Measurements from ENCODE around the gene OIP5. TPM values are rescaled to one million over a fixed set of nuclear protein-coding genes. Genes with fewer than 3 reads are reported as not detected.

OIP5 gene
- total RNA-seq, 4 donors from 2014 or later, result 2.7 to 16.3 (median 7.3) TPM

GRCh38 chr15:41347236-41347635 is 14.8 kb upstream of the OIP5 start:
- 78 to 89% methylated on average over 5 of the region's 5 CpGs for WGBS, 2 donors
- TF ChIP-seq POLR2A (IDR thresholded peaks at IDR 0.05), result no peak
- TF ChIP-seq, protein P1, sequence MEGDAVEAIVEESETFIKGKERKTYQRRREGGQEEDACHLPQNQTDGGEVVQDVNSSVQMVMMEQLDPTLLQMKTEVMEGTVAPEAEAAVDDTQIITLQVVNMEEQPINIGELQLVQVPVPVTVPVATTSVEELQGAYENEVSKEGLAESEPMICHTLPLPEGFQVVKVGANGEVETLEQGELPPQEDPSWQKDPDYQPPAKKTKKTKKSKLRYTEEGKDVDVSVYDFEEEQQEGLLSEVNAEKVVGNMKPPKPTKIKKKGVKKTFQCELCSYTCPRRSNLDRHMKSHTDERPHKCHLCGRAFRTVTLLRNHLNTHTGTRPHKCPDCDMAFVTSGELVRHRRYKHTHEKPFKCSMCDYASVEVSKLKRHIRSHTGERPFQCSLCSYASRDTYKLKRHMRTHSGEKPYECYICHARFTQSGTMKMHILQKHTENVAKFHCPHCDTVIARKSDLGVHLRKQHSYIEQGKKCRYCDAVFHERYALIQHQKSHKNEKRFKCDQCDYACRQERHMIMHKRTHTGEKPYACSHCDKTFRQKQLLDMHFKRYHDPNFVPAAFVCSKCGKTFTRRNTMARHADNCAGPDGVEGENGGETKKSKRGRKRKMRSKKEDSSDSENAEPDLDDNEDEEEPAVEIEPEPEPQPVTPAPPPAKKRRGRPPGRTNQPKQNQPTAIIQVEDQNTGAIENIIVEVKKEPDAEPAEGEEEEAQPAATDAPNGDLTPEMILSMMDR (IDR thresholded peaks at IDR 0.05), result no peak
- Histone ChIP-seq H3K9me3 (no peaks in the 10 kb centered on the region), H3K36me3 (peaks cover 0 to 10% (median 0%) of the 10 kb centered on the region in 3 donors), H3K27me3 (no peaks in the 10 kb centered on the region), H3K4me3 (no peak overlapping the region), H3K4me1 (peaks cover 0 to 29% (median 3%) of the 10 kb centered on the region in 3 donors), H3K27ac (peak overlapping the region in 1 of 4 donors; percentile 7)
- intact Hi-C loops (cut with DNase I), result no loop called here
- no peak for DNase-seq

DNA sequence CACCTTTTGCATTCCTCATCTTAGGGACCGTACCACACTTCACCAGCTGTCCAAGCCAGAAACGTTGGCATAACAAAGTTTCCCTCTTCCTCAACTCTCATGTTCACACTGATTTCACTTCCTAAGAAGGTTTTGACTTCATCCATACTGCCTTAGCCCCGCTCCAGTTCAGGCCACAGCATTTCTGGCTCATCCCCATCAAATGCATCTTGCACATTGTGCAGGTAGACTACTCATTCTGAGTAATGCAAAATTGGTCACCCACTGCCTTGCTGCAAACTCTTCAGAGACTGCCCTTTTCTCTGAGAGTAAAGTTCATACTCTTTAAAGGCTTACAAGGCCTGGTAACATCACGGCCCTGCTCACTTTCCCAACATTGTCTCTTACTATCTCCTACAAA is 9.1 kb upstream of the OIP5 start:
- TF ChIP-seq POLR2A (IDR thresholded peaks at IDR 0.05), result no peak
- TF ChIP-seq, protein P1 (IDR thresholded peaks at IDR 0.05), result no peak
- H3K4me3 ChIP-seq, result no peak overlapping the region
- WGBS, 2 donors, result 69 to 83% methylated on average over 4 of the region's 4 CpGs
- DNase-seq, result no peak
- no peaks in the 10 kb centered on the region for H3K36me3 ChIP-seq
- H3K9me3 ChIP-seq, result no peaks in the 10 kb centered on the region
- H3K27me3 ChIP-seq, result no peaks in the 10 kb centered on the region
- no peak overlapping the region for H3K27ac ChIP-seq
- intact Hi-C loops (cut with DNase I), result no loop called here
- H3K4me1 ChIP-seq, result peaks cover 0 to 8% (median 0%) of the 10 kb centered on the region in 3 donors

GRCh38 chr15:41340189-41340695 is 7.9 kb upstream of the OIP5 start:
- Histone ChIP-seq H3K9me3 (no peaks in the 10 kb centered on the region), H3K27me3 (no peaks in the 10 kb centered on the region), H3K36me3 (no peaks in the 10 kb centered on the region), H3K4me1 (peaks cover 0 to 13% (median 0%) of the 10 kb centered on the region in 3 donors), H3K4me3 (no peak overlapping the region), H3K27ac (no peak overlapping the region)
- 81 to 91% methylated on average over 5 of the region's 5 CpGs for WGBS, 2 donors
- DNase-seq, result no peak
- intact Hi-C loops (cut with DNase I), result no loop called here
- TF ChIP-seq, protein P1 (IDR thresholded peaks at IDR 0.05), result no peak
- no peak for TF ChIP-seq POLR2A (IDR thresholded peaks at IDR 0.05)

GRCh38 chr15:41337631-41338522 is 5.5 kb upstream of the OIP5 start:
- Histone ChIP-seq H3K9me3 (no peaks in the 10 kb centered on the region), H3K4me1 (peaks cover 0 to 29% (median 4%) of the 10 kb centered on the region in 3 donors), H3K36me3 (no peaks in the 10 kb centered on the region), H3K27me3 (no peaks in the 10 kb centered on the region), H3K27ac (peak overlapping the region in 3 of 4 donors; percentile 19 to 50 (median 40)), H3K4me3 (no peak overlapping the region)
- TF ChIP-seq, protein P1 (IDR thresholded peaks at IDR 0.05), result no peak
- TF ChIP-seq POLR2A (IDR thresholded peaks at IDR 0.05), result no peak
- intact Hi-C loops (cut with DNase I), result no loop called here
- DNase-seq, result no peak
- 68 to 75% methylated on average over 10 of the region's 13 CpGs for WGBS, 2 donors

DNA sequence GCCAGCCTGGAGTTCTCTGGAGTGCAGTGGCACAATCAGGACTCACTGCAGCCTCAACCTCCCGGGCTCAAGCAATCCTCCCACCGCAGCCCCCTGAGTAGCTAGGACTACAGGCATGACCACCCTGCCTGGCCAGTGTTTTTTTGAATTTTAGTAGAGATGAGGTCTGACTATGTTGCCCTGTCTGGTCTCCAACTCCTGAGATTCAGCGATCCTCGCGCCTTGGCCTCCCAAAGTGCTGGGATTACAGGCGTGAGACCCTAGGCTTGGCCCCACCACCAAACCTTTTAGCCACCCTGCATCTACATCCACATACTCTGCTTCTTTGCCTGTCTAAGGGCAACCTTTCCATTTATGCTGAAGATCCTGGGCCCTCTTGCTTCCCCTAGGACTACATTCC is 4.7 kb upstream of the OIP5 start:
- 96 to 98% methylated on average over 4 to 6 of the region's 6 CpGs for WGBS, 2 donors
- no peak overlapping the region for H3K4me3 ChIP-seq
- no peaks in the 10 kb centered on the region for H3K27me3 ChIP-seq
- DNase-seq, result no peak
- no peak for TF ChIP-seq POLR2A (IDR thresholded peaks at IDR 0.05)
- TF ChIP-seq, protein P1 (IDR thresholded peaks at IDR 0.05), result no peak
- peaks cover 0 to 29% (median 4%) of the 10 kb centered on the region in 3 donors for H3K4me1 ChIP-seq
- no peaks in the 10 kb centered on the region for H3K9me3 ChIP-seq
- intact Hi-C loops (cut with DNase I), result no loop called here
- no peaks in the 10 kb centered on the region for H3K36me3 ChIP-seq
- peak overlapping the region in 3 of 4 donors; percentile 19 to 50 (median 40) for H3K27ac ChIP-seq
